ENCODE results near the gene ITIH2. TPM values are rescaled to one million over a fixed set of nuclear protein-coding genes. Genes with fewer than 3 reads are reported as not detected.
"Not testable (repeated sequence)": the region's sequence is repeated elsewhere in the genome, so short reads cannot be mapped to it uniquely, and the experiment has no call there.

The ITIH2 gene, protein sequence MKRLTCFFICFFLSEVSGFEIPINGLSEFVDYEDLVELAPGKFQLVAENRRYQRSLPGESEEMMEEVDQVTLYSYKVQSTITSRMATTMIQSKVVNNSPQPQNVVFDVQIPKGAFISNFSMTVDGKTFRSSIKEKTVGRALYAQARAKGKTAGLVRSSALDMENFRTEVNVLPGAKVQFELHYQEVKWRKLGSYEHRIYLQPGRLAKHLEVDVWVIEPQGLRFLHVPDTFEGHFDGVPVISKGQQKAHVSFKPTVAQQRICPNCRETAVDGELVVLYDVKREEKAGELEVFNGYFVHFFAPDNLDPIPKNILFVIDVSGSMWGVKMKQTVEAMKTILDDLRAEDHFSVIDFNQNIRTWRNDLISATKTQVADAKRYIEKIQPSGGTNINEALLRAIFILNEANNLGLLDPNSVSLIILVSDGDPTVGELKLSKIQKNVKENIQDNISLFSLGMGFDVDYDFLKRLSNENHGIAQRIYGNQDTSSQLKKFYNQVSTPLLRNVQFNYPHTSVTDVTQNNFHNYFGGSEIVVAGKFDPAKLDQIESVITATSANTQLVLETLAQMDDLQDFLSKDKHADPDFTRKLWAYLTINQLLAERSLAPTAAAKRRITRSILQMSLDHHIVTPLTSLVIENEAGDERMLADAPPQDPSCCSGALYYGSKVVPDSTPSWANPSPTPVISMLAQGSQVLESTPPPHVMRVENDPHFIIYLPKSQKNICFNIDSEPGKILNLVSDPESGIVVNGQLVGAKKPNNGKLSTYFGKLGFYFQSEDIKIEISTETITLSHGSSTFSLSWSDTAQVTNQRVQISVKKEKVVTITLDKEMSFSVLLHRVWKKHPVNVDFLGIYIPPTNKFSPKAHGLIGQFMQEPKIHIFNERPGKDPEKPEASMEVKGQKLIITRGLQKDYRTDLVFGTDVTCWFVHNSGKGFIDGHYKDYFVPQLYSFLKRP
- not detected for polyA plus RNA-seq (2012; ENCODE audit: insufficient read depth, insufficient read length, low read depth)

GRCh38 chr10:7703140-7703539 is at the start of gene ITIH2:
Gene ITIH2 (plus strand): TSS chr10:7703316. CDS start chr10:7703435, 119 bp downstream.
- no peaks in the 10 kb centered on the region for H3K36me3 ChIP-seq
- peaks cover 52% of the 10 kb centered on the region for H3K27me3 ChIP-seq
- no peak for DNase-seq
- no peaks in the 10 kb centered on the region for H3K4me1 ChIP-seq
- TF ChIP-seq CTCF (IDR thresholded peaks at IDR 0.05; ENCODE audit: low read depth, low read length), result no peak
- no peak within 1 kb of the TSS for H3K4me3 ChIP-seq (ENCODE audit: low read depth, low read length)
- H3K9me3 ChIP-seq, result no peaks in the 10 kb centered on the region

DNA sequence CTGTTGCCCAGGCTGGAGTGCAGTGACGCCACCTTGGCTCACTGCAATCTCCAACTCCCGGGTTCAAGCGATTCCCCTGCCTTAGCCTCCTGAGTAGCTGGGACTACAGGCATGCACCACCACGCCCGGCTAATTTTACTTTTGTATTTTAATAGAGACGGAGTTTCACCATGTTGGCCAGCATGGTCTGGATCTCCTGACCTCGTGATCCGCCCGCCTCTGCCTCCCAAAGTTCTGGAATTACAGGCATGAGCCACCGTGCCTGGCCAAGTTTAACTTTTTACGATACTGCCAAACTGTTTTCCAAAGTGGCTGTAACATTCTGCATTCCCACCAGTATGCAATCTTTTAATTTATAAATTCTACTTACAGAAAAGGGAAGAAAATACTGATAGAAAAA is 46.0 kb upstream of the ITIH2 start:
- H3K4me1 ChIP-seq; H3K36me3 ChIP-seq; H3K9me3 ChIP-seq; H3K27me3 ChIP-seq; H3K4me3 ChIP-seq (ENCODE audit: low read depth, low read length); DNase-seq: not testable (repeated sequence)

- no peak for TF ChIP-seq CTCF (IDR thresholded peaks at IDR 0.05; ENCODE audit: low read depth, low read length)
- H3K4me3 ChIP-seq (ENCODE audit: low read depth, low read length), result no peak overlapping the region
- H3K9me3 ChIP-seq, result no peaks in the 10 kb centered on the region
- no peaks in the 10 kb centered on the region for H3K36me3 ChIP-seq
- no peak for DNase-seq
- H3K4me1 ChIP-seq, result no peaks in the 10 kb centered on the region
- H3K27me3 ChIP-seq, result peaks cover 7% of the 10 kb centered on the region
These were observed 45.6 kb upstream of the ITIH2 start for GRCh38 chr10:7657552-7657951.

- Histone ChIP-seq H3K36me3 (no peaks in the 10 kb centered on the region), H3K27me3 (peaks cover 18% of the 10 kb centered on the region), H3K9me3 (no peaks in the 10 kb centered on the region), H3K4me1 (no peaks in the 10 kb centered on the region), H3K4me3 (ENCODE audit: low read depth, low read length) (no peak overlapping the region)
- DNase-seq, result no peak
- no peak for TF ChIP-seq CTCF (IDR thresholded peaks at IDR 0.05; ENCODE audit: low read depth, low read length)
These were observed 43.6 kb upstream of the ITIH2 start for GRCh38 chr10:7659560-7659959.

- Histone ChIP-seq H3K4me1 (no peaks in the 10 kb centered on the region), H3K9me3 (no peaks in the 10 kb centered on the region), H3K27me3 (peaks cover 36% of the 10 kb centered on the region), H3K36me3 (no peaks in the 10 kb centered on the region), H3K4me3 (ENCODE audit: low read depth, low read length) (no peak overlapping the region)
- DNase-seq, result no peak
- no peak for TF ChIP-seq CTCF (IDR thresholded peaks at IDR 0.05; ENCODE audit: low read depth, low read length)
These were observed 40.6 kb upstream of the ITIH2 start for GRCh38 chr10:7662522-7662921.

- H3K36me3 ChIP-seq, result no peaks in the 10 kb centered on the region
- no peaks in the 10 kb centered on the region for H3K4me1 ChIP-seq
- no peak for TF ChIP-seq CTCF (IDR thresholded peaks at IDR 0.05; ENCODE audit: low read depth, low read length)
- H3K27me3 ChIP-seq, result peaks cover 40% of the 10 kb centered on the region
- no peak for DNase-seq
- H3K9me3 ChIP-seq, result no peaks in the 10 kb centered on the region
- H3K4me3 ChIP-seq (ENCODE audit: low read depth, low read length), result no peak overlapping the region
These were observed 38.4 kb upstream of the ITIH2 start for GRCh38 chr10:7664707-7665106.

Data from BE2C (cell line).